Measurements from ENCODE around the gene SPAG16.

DNA sequence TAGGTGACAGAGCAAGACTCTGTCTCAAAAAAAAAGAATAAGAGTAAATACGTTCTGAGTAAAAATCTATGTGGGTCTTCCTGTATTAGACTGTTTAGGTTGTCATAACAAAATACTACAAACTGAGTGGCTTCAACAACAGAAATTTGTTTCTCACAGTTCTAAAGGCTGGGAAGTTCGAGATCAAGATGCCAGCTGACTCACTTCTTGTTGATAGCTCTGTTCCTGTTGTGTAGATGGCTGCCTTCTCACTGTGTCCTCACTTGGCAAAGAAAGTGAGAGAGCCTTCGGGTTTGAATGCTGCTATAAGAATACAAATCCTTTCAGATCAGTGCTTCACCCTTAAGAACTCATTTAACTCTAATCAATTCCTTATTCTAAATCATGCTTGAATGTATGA, 696.6 kb downstream of the SPAG16 start:
- TF ChIP-seq SMAD4 (CRISPR knock-in tag; IDR thresholded peaks at IDR 0.05) = no peak
- no peak for TF ChIP-seq CTCF (IDR thresholded peaks at IDR 0.05)
- no peak for TF ChIP-seq NR3C1 (CRISPR knock-in tag; conservative IDR thresholded peaks at IDR 0.05; ENCODE audit: low read depth)
- TF ChIP-seq, protein P1, sequence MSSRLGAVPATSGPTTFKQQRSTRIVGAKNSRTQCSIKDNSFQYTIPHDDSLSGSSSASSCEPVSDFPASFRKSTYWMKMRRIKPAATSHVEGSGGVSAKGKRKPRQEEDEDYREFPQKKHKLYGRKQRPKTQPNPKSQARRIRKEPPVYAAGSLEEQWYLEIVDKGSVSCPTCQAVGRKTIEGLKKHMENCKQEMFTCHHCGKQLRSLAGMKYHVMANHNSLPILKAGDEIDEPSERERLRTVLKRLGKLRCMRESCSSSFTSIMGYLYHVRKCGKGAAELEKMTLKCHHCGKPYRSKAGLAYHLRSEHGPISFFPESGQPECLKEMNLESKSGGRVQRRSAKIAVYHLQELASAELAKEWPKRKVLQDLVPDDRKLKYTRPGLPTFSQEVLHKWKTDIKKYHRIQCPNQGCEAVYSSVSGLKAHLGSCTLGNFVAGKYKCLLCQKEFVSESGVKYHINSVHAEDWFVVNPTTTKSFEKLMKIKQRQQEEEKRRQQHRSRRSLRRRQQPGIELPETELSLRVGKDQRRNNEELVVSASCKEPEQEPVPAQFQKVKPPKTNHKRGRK (CRISPR knock-in tag; IDR thresholded peaks at IDR 0.05; ENCODE audit: borderline replicate concordance) = no peak
- TF ChIP-seq RELA (CRISPR knock-in tag; IDR thresholded peaks at IDR 0.05; ENCODE audit: borderline replicate concordance) = no peak
- no peak for TF ChIP-seq MLX (CRISPR knock-in tag; IDR thresholded peaks at IDR 0.05)
- TF ChIP-seq ZNF317 (CRISPR knock-in tag; IDR thresholded peaks at IDR 0.05; ENCODE audit: borderline replicate concordance, low read depth) = no peak
- TF ChIP-seq ETV6 (CRISPR knock-in tag; IDR thresholded peaks at IDR 0.05) = no peak
- TF ChIP-seq NFYB (CRISPR knock-in tag; conservative IDR thresholded peaks at IDR 0.05; ENCODE audit: low read depth) = no peak
- TF ChIP-seq ZNF138 (CRISPR knock-in tag; conservative IDR thresholded peaks at IDR 0.05) = no peak
- TF ChIP-seq, protein P2, sequence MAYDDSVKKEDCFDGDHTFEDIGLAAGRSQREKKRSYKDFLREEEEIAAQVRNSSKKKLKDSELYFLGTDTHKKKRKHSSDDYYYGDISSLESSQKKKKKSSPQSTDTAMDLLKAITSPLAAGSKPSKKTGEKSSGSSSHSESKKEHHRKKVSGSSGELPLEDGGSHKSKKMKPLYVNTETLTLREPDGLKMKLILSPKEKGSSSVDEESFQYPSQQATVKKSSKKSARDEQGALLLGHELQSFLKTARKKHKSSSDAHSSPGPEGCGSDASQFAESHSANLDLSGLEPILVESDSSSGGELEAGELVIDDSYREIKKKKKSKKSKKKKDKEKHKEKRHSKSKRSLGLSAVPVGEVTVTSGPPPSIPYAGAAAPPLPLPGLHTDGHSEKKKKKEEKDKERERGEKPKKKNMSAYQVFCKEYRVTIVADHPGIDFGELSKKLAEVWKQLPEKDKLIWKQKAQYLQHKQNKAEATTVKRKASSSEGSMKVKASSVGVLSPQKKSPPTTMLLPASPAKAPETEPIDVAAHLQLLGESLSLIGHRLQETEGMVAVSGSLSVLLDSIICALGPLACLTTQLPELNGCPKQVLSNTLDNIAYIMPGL (CRISPR knock-in tag; IDR thresholded peaks at IDR 0.05) = no peak
- no peak for TF ChIP-seq TEAD1 (CRISPR knock-in tag; IDR thresholded peaks at IDR 0.05)
- no peak for TF ChIP-seq ATF2 (CRISPR knock-in tag; IDR thresholded peaks at IDR 0.05; ENCODE audit: borderline replicate concordance, low read depth)
